Astrocyte of the hippocampus (primary cell): Measurements from ENCODE around the gene CHST8.
A peak's percentile ranks its signal among the peaks of the same experiment; 100 is the strongest.

Experiments
- DNase-seq: peaks from one replicate; pipeline ENCODE4 v3.0.0; 2011; ENCODE audit warnings: low read depth, low spot score

The CHST8 gene

DNA sequence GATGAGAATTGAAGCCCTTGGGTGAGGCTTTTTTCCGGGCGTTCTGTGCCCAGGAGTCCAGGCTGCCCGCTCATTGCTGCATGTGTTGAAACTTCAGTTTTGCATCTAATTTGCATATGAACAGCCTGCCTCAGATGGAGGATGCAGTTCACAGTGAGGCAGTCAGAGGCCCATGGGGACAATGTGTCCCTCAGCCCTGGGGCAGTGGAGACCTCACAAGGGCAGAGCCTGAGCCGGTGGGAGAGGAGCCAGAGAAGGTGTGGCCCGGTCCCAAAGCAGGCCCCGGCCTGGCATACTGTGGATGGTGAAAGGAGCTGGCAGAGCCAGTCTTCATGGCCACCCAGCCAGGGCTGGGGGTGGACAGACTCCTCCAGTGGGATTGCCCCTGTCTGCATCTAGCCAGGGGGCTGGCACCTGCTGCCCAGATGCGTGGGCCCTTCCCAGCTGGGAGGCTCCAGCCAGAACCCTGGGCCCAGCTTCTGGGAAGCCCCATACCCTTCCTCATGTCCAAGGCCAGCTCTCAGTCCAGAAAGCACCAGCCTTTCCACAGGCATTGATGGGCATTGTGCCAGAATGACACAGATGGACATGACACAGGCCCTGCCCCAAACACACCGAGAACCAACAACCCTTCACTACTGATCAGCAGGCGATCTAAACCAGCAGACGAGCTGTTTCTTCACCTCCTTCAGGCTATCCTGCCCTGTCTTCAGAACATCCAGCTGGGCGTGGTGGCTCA lies 142.0 kb downstream of the CHST8 start:
- no peak for DNase-seq

DNA sequence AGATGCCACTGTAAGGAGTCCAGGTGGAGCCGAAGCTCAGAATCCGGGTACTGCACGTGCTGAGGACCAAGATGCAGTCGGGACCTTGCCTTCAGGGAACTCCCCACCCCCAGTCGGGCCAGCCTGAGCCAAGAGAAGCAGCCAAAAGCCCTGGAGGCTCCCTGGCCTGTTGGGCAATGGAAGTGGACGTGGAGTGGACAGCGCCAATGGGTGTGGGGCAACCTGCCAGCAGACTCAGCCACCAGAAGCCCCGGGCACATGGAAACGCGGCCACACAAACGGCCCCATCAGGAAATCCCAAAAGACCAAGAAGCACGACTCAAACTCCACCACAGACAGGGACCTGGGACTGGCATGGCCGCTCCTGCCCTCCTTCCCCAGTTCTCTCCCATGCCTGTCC lies 144.9 kb downstream of the CHST8 start:
- no peak for DNase-seq

GRCh38 chr19:33767898-33768413 lies 146.2 kb downstream of the CHST8 start:
- peak; percentile 66 for DNase-seq

- no peak for DNase-seq
Measured at GRCh38 chr19:33769208-33769607, 147.5 kb downstream of the CHST8 start.

- DNase-seq = no peak
Measured at GRCh38 chr19:33770107-33770506, 148.4 kb downstream of the CHST8 start.

GRCh38 chr19:33771384-33772101 lies 149.8 kb downstream of the CHST8 start:
- DNase-seq = peak; percentile 86

DNA sequence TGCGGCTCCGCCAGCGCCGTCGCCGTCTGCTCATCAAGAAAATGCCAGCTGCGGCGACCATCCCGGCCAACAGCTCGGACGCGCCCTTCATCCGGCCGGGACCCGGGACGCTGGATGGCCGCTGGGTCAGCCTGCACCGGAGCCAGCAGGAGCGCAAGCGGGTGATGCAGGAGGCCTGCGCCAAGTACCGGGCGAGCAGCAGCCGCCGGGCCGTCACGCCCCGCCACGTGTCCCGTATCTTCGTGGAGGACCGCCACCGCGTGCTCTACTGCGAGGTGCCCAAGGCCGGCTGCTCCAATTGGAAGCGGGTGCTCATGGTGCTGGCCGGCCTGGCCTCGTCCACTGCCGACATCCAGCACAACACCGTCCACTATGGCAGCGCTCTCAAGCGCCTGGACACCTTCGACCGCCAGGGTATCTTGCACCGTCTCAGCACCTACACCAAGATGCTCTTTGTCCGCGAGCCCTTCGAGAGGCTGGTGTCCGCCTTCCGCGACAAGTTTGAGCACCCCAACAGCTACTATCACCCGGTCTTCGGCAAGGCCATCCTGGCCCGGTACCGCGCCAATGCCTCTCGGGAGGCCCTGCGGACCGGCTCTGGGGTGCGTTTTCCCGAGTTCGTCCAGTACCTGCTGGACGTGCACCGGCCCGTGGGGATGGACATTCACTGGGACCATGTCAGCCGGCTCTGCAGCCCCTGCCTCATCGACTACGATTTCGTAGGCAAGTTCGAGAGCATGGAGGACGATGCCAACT lies 150.5 kb downstream of the CHST8 start:
- DNase-seq = no peak

GRCh38 chr19:33772858-33773180 lies 151.1 kb downstream of the CHST8 start:
- DNase-seq = no peak

GRCh38 chr19:33773704-33774624 lies 152.2 kb downstream of the CHST8 start:
- no peak for DNase-seq

GRCh38 chr19:33774751-33775150 lies 153.0 kb downstream of the CHST8 start:
- DNase-seq = no peak

- no peak for DNase-seq
Measured at GRCh38 chr19:33775731-33776487, 154.2 kb downstream of the CHST8 start.

GRCh38 chr19:33777351-33777750 lies 155.6 kb downstream of the CHST8 start:
- DNase-seq = no peak

DNA sequence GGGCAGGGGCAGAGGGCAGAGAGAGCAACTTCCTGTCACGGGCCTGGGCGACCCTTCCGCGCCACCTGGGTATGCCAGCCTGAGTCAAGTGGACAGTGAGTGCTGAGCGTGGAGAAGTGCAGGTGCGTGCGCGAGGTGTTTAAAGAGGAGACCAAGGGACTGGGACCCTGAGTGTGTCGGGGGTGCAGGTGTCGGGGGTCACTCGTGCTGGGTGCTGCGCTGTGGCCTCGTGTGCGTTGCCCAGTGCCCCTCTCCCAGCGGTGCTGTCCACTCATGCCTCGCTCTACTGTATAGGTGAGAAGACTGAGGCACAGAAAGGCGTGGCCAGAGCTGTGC lies 156.0 kb downstream of the CHST8 start:
- no peak for DNase-seq

DNA sequence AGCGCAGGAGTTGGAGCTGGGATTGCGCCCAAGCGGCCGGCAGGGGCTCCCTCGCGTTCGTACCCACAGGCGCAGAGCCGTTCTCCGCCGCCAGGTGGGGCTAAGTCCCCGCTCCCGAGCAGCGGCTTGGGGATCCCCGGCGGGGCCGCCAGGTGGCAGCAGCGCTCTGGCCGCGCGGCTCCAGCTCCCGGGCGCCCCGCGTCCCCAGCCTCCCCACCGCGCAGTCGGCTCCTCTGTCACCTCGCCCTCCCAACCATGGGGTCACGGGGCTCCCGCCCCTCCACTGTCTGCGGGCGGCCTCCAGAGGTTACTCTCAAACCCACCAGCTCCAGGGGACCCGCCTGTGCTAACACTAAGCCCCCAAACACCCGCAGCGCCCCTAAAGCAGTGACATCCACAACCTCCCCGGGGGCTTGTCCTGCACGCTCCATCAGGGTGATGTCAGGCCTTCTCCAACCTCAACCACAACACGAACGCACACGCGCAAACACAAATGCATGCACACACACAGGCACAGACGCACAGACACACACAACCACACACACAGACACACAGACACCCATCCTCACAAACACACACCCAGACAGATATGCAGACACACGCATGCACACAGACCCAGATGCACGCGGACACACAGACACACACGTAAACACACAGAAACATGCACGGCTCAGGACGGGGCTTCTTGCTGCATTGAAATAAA lies 156.5 kb downstream of the CHST8 start:
- peak; percentile 91 for DNase-seq

GRCh38 chr19:33779849-33780248 lies 158.1 kb downstream of the CHST8 start:
- no peak for DNase-seq

DNA sequence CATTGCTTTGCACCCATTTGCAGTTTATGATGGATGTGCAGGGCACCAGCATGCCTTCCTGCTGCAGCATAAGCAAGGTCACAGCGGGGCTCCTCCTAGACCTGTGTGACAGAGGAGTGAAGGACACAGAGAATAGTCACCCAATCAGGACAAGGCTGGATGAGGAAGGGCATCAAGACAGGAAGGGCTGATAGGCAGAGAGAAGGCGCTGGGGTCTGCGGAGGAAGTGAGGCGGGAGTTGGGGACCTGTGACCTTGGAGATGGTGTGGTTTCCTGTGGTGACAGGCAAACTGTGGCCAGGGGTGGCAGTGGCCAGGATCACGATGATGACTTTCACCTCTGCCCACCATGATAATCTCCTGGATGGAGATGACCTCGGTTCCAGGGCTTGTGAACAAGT lies 158.5 kb downstream of the CHST8 start:
- no peak for DNase-seq

GRCh38 chr19:33780746-33781145 lies 159.0 kb downstream of the CHST8 start:
- no peak for DNase-seq

DNA sequence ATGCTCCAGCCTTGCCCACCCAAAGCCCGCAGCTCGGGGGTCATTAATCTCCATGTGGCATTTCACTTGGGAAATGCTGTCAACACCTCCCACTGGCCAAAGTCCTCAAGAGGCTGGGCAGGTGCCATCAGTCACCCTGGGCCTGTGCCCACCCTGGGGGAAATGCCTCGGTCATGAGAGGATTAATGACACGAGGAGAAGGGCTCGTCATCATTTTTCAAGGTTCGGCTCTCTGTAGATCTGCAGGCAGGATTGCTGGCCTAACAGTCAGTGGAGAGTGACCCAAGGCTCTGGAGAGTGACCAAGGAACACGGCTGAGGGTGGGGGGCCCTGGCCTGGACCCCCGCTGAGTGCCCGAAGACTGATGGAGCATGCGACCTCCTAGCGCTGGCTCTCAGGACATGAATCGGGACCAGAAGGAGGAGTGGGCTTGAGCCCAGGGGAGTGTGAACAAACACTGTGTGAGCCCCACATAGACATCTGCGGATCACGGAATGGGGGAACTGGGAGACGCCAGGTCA lies 159.7 kb downstream of the CHST8 start:
- no peak for DNase-seq

- peak; percentile 34 for DNase-seq
Measured at GRCh38 chr19:33781996-33782395, 160.2 kb downstream of the CHST8 start.

DNA sequence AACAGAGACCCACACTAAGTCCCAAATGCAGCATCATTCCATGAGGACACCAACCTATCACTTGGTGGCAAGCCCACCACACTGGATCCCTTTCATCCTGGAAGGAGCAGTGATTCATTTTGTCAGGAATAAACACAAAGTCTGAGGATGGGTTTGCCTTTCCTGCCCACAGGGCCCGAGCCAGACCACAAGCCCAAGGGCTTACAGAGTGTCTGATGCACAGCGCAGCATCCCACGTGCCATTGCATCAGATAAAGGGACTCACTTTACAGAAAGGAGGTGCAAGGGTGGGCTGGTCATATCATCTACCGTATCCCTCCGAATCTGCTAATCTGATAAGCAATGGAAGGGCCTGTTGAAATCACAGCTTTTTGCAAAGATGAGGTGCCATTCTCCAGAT lies 162.7 kb downstream of the CHST8 start:
- DNase-seq = no peak
